GM13977 (cell line): ENCODE data around the gene SAMD14.

Source experiments
- DNase-seq: peaks from one replicate; pipeline ENCODE4 v3.0.0; 2012; ENCODE audit warnings: low spot score
- in situ Hi-C: fragments of 300-500 bp; cut with MboI; formaldehyde crosslinking; loops from one replicate; pipeline ENCODE4 v1.12.0; 2022; ENCODE audit warnings: low sequenced_read_pairs, low pct_unique_long_range_greater_than_20kb, mixed read lengths, inconsistent platforms; ENCODE audit not compliant: unreplicated experiment
- TF ChIP-seq, protein P1 (sequence below): IDR thresholded peaks from 2 replicates; pipeline ENCODE4 v1.5.1; 2012; ENCODE audit warnings: mild to moderate bottlenecking, control low read depth; ENCODE audit not compliant: insufficient read depth; ENCODE audit errors: extremely low read depth, missing control alignments

SAMD14 gene

DNA sequence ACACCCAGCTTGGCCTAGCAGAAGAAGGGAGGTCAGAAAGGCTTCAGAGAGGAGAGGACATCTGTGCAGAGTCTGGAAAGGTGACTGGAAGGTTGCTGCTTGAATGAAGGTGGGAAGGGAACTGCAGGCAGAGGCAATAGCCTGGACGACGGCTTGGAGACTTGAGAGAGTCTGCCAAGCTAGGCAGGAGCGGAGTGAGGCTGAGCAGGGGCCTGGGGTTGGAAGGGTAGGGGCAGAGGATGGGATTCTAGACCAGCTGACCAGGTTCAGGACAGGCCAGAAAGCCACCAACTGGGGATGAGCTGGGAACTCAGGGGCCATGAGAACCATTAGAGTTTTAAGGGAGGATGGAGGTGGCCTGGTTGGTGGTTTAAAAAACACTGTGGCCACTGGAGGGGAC lies 35.5 kb upstream of the SAMD14 start:
- in situ Hi-C loops: no loop called here
- TF ChIP-seq, protein P1, sequence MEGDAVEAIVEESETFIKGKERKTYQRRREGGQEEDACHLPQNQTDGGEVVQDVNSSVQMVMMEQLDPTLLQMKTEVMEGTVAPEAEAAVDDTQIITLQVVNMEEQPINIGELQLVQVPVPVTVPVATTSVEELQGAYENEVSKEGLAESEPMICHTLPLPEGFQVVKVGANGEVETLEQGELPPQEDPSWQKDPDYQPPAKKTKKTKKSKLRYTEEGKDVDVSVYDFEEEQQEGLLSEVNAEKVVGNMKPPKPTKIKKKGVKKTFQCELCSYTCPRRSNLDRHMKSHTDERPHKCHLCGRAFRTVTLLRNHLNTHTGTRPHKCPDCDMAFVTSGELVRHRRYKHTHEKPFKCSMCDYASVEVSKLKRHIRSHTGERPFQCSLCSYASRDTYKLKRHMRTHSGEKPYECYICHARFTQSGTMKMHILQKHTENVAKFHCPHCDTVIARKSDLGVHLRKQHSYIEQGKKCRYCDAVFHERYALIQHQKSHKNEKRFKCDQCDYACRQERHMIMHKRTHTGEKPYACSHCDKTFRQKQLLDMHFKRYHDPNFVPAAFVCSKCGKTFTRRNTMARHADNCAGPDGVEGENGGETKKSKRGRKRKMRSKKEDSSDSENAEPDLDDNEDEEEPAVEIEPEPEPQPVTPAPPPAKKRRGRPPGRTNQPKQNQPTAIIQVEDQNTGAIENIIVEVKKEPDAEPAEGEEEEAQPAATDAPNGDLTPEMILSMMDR: no peak
- no peak for DNase-seq

GRCh38 chr17:50165066-50165465 lies 35.1 kb upstream of the SAMD14 start:
- TF ChIP-seq, protein P1: no peak
- in situ Hi-C loops: no loop called here
- DNase-seq: no peak

DNA sequence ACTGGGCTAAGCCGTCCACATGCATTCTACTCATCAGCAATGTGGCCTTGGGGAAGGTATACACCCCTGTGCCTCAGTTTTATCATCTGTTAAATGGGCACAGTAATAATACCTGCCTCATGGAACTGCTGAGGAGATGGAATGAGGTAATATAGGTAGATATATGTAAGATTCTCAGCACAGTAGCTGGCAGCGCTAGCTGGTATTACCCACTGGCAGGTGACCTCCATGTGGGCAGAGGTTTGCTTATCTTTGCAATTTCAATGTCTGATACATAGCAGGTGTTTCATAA lies 34.7 kb upstream of the SAMD14 start:
- in situ Hi-C loops: no loop called here
- DNase-seq: no peak
- TF ChIP-seq, protein P1: no peak

DNA sequence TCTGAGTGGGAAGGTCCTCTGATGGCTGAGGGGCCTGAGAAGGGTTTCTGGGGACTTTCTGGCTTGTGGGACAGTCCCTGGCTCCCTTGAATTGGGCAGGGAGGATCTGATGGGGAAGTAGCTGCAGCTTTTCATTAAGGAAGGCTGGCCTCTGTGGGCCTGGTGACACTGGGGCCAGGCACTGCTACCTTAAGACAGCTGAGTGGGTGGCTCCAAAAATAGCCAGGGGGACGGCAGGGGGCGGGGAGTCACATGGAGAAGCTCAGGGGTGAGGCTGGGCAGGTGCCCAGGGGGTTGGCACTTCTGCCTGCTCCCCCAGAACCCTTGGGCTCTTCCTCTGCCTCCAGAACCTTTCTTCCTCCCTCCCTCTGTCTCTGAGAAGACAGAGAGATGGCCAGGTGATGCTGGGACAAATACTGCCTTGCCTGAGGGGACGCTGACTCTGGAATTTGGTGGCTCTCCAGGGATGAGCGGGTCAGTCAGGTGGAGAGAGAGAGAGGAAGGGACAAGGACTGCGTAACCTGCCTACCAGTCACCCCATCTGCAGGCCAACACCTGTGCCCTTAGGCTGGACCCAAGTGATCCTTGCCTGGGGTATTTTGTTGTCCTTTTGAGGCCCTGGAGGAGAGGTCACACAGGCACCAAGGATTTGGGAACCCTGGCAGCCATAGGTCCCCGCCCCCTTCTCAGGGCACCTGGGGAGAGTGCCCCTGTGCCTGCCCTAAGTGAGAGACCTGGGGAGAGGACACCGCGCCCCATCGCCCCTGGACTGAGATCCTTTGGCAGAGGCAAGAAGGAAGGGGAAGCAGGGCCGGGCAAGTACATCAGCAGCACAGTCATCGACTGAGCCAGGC lies 34.1 kb upstream of the SAMD14 start:
- TF ChIP-seq, protein P1: no peak
- in situ Hi-C loops: no loop called here
- DNase-seq: peak; percentile 68

GRCh38 chr17:50162466-50163254 lies 32.7 kb upstream of the SAMD14 start:
- TF ChIP-seq, protein P1: no peak
- in situ Hi-C loops: no loop called here
- DNase-seq: no peak

GRCh38 chr17:50161911-50162288 lies 31.9 kb upstream of the SAMD14 start:
- DNase-seq: no peak
- in situ Hi-C loops: no loop called here

More at GRCh38 chr17:50161911-50162288, 31.9 kb upstream of the SAMD14 start:
- TF ChIP-seq, protein P1: no peak
